ENCODE results near the gene EYA2.

DNA sequence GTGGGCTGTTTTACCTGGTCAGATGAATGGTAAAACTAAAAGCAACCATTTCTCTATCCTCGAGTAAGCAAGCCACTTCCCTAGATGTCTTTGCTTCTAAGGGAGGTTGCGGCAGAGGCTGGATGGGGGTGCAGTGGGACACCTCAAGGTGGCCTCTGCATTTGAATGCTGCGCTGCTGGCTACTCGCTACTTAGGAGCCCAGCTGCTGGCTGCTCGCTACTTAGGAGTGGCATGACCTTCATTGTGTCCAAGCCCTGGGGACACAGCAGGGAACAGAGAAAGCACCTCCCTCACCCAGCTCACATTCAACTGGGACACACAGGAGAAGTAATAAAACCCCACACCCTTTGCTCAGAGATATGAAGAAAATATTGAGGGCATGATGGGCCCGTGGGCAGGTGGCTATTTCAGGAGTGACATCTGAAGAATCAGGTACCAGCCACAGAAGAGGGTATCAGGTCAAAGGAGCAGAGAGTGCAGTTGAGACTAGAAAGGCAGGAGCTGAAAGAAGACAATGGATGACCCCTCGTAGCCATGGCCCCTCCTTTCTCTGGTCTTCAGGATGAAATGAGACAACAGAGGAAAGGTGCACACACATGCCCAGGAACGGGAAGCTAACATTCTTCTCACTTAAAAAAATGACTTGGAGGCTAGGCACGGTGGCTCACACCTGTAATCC lies 312.5 kb downstream of the EYA2 start:
- TF ChIP-seq CTCF (IDR thresholded peaks at IDR 0.05), result no peak
- no peak for TF ChIP-seq POLR2AphosphoS5 (IDR thresholded peaks at IDR 0.05; ENCODE audit: insufficient read depth in 1 of 2, low read depth in 1 of 2)
- TF ChIP-seq POLR2A (IDR thresholded peaks at IDR 0.05), result no peak
